ENCODE measurements around the gene ABHD2. TPM values are rescaled to one million over a fixed set of nuclear protein-coding genes. Genes with fewer than 3 reads are reported as not detected.

The ABHD2 gene
- polyA plus RNA-seq, 1 experiment: 51.5 TPM

- no peak for TF ChIP-seq CTCF (IDR thresholded peaks at IDR 0.05; ENCODE audit: low read depth, low read length)
- no peak for DNase-seq (ENCODE audit: low read depth, low spot score)
- H3K27me3 ChIP-seq (ENCODE audit: control insufficient read depth, insufficient read depth, low read length): no peaks in the 10 kb centered on the region
- H3K27ac ChIP-seq (ENCODE audit: low read depth, low read length): no peak overlapping the region
- H3K4me3 ChIP-seq (ENCODE audit: low read depth, low read length): no peak overlapping the region
- H3K9me3 ChIP-seq (ENCODE audit: control insufficient read depth, insufficient read depth, low read length): no peaks in the 10 kb centered on the region
- ChIA-PET CTCF (no interaction called here), POLR2A (no interaction called here)
These were observed 23.1 kb downstream of the ABHD2 start for GRCh38 chr15:89111352-89111751.

- H3K4me3 ChIP-seq (ENCODE audit: low read depth, low read length): no peak overlapping the region
- POLR2A ChIA-PET: no interaction called here
- no peak for TF ChIP-seq CTCF (IDR thresholded peaks at IDR 0.05; ENCODE audit: low read depth, low read length)
- no peaks in the 10 kb centered on the region for H3K27me3 ChIP-seq (ENCODE audit: control insufficient read depth, insufficient read depth, low read length)
- no peak for DNase-seq (ENCODE audit: low read depth, low spot score)
- H3K27ac ChIP-seq (ENCODE audit: low read depth, low read length): no peak overlapping the region
- H3K9me3 ChIP-seq (ENCODE audit: control insufficient read depth, insufficient read depth, low read length): no peaks in the 10 kb centered on the region
- CTCF ChIA-PET: interaction anchor here (1.5 kb wide), 1 partner anchor 17 kb away, joined by 8 read pairs; no protein-coding TSS in a partner anchor
These were observed 23.7 kb downstream of the ABHD2 start for GRCh38 chr15:89111961-89112340.

- H3K4me3 ChIP-seq (ENCODE audit: low read depth, low read length): no peak overlapping the region
- ChIA-PET POLR2A (interaction anchor here (1.1 kb wide), 1 partner anchor 25 kb away, joined by 3 read pairs; the partner anchor contains the start of gene ABHD2), CTCF (interaction anchor here (1.1 to 1.6 kb wide), 3 partner anchors 17 to 65 kb away, joined by 3 to 8 read pairs (median 6); no protein-coding TSS in a partner anchor)
- H3K27me3 ChIP-seq (ENCODE audit: control insufficient read depth, insufficient read depth, low read length): no peaks in the 10 kb centered on the region
- TF ChIP-seq CTCF (IDR thresholded peaks at IDR 0.05; ENCODE audit: low read depth, low read length): no peak
- DNase-seq (ENCODE audit: low read depth, low spot score): no peak
- no peaks in the 10 kb centered on the region for H3K9me3 ChIP-seq (ENCODE audit: control insufficient read depth, insufficient read depth, low read length)
- peak overlapping the region; percentile 3 for H3K27ac ChIP-seq (ENCODE audit: low read depth, low read length)
These were observed 24.2 kb downstream of the ABHD2 start for GRCh38 chr15:89112341-89112971.

- Histone ChIP-seq H3K9me3 (ENCODE audit: control insufficient read depth, insufficient read depth, low read length) (no peaks in the 10 kb centered on the region), H3K4me3 (ENCODE audit: low read depth, low read length) (no peak overlapping the region), H3K27ac (ENCODE audit: low read depth, low read length) (no peak overlapping the region), H3K27me3 (ENCODE audit: control insufficient read depth, insufficient read depth, low read length) (no peaks in the 10 kb centered on the region)
- CTCF ChIA-PET: interaction anchor here (1.1 to 2.0 kb wide), 4 partner anchors 16 to 64 kb away, joined by 3 to 13 read pairs (median 7); no protein-coding TSS in a partner anchor
- POLR2A ChIA-PET: interaction anchor here (1.1 kb wide), 1 partner anchor 26 kb away, joined by 3 read pairs; the partner anchor contains the start of gene ABHD2
- no peak for TF ChIP-seq CTCF (IDR thresholded peaks at IDR 0.05; ENCODE audit: low read depth, low read length)
- DNase-seq (ENCODE audit: low read depth, low spot score): no peak
These were observed 25.2 kb downstream of the ABHD2 start for GRCh38 chr15:89113296-89114024.

- POLR2A ChIA-PET: interaction anchor here (1.1 kb wide), 1 partner anchor 27 kb away, joined by 5 read pairs; the partner anchor contains the start of gene ABHD2
- CTCF ChIA-PET: interaction anchor here (0.6 to 2.0 kb wide), 7 partner anchors 8 to 211 kb away, joined by 3 to 13 read pairs (median 5); no protein-coding TSS in a partner anchor
- peak; percentile 38 for DNase-seq (ENCODE audit: low read depth, low spot score)
- Histone ChIP-seq H3K4me3 (ENCODE audit: low read depth, low read length) (no peak overlapping the region), H3K9me3 (ENCODE audit: control insufficient read depth, insufficient read depth, low read length) (no peaks in the 10 kb centered on the region), H3K27ac (ENCODE audit: low read depth, low read length) (no peak overlapping the region), H3K27me3 (ENCODE audit: control insufficient read depth, insufficient read depth, low read length) (no peaks in the 10 kb centered on the region)
- no peak for TF ChIP-seq CTCF (IDR thresholded peaks at IDR 0.05; ENCODE audit: low read depth, low read length)
These were observed 26.7 kb downstream of the ABHD2 start for GRCh38 chr15:89114990-89115389.
